Left lung (tissue), 10 donors: ENCODE measurements around the gene GLA. TPM values are rescaled to one million over a fixed set of nuclear protein-coding genes. Genes with fewer than 3 reads are reported as not detected.
A peak's percentile ranks its signal among the peaks of the same experiment; 100 is the strongest.

Source experiments
- ATAC-seq: fragments of 200-7000 bp; cut with Tn5 transposase; one replicate; pipeline ENCODE4 v1.9.1; 2020; ENCODE audit warnings: moderate library complexity
- DNase-seq, 4 donors: peaks; one replicate each; pipeline ENCODE4 v3.0.0-alpha.2; 2013 to 2020
- H3K27ac ChIP-seq, 2 donors: fragments of 200-600 bp; sonication (generic) in 1 of 2; one replicate each; pipeline versions ENCODE4 v1.5.0 to v1.8.0; 2020 to 2021
- H3K27me3 ChIP-seq, 2 donors: fragments of 200-600 bp; sonication (generic) in 1 of 2; one replicate each; pipeline versions ENCODE4 v1.5.0 to v1.8.0; 2020 to 2021
- H3K36me3 ChIP-seq, 2 donors: fragments of 200-600 bp; sonication (generic) in 1 of 2; one replicate each; pipeline versions ENCODE4 v1.5.0 to v1.8.0; 2020 to 2021
- H3K4me1 ChIP-seq, 2 donors: fragments of 200-600 bp; one replicate each; pipeline ENCODE4 v1.8.0; 2021
- H3K4me3 ChIP-seq, 2 donors: fragments of 200-600 bp; sonication (generic) in 1 of 2; one replicate each; pipeline versions ENCODE4 v1.5.0 to v1.8.0; 2020 to 2021; ENCODE audit warnings: mild to moderate bottlenecking in 1 of 2
- H3K9me3 ChIP-seq, 2 donors: fragments of 200-600 bp; sonication (generic) in 1 of 2; one replicate each; pipeline versions ENCODE4 v1.5.0 to v1.8.0; 2020 to 2021
- CTCF ChIP-seq, 2 donors: fragments of 200-600 bp; sonication (generic) in 1 of 2; IDR thresholded peaks; one replicate each; pipeline versions ENCODE4 v1.5.0 to v1.8.0; 2021; ENCODE audit warnings: antibody characterized with exemption in 2 of 2
- intact Hi-C, 2 donors: fragments of 100-400 bp; cut with DNase I; formaldehyde crosslinking; loops; one replicate each; pipeline versions ENCODE4 v1.11.2 to v1.14.2; 2022
- polyA plus RNA-seq, 6 donors: library from polyadenylated mRNA; unstranded; fragments of 120-200 nt; gene quantifications; one replicate each; pipeline ENCODE4 v1.2.1, GENCODE V29; 2013; ENCODE audit not compliant: insufficient read length in 6 of 6
- total RNA-seq, 2 donors: library from RNA; stranded (reverse); fragmentation: NEBNext Ultra II Directional; extraction: Animal tissue kit (Norgen Biotek cat#: 25700); gene quantifications; one replicate each; pipeline ENCODE4 v1.2.1, GENCODE V29; 2021
- donor health status: DM: no; HTN: yes; CAD: no.
- donor health status: DM: no; HTN: no; CAD: no.

Gene GLA
- total and polyA plus RNA-seq, 8 donors = 26.2 to 57.7 (median 28.7) TPM

GRCh38 chrX:101348452-101349192 lies 59.1 kb downstream of the GLA start, which contains the start of gene TIMM8A:
Gene TIMM8A (minus strand): TSS chrX:101348742. CDS start chrX:101348664, 78 bp downstream.
- peaks cover 0 to 2% of the 10 kb centered on the region in 2 donors for H3K4me1 ChIP-seq
- no peaks in the 10 kb centered on the region for H3K27me3 ChIP-seq
- TF ChIP-seq CTCF (IDR thresholded peaks at IDR 0.05) = no peak
- peak; percentile 99 for ATAC-seq
- no peaks in the 10 kb centered on the region for H3K9me3 ChIP-seq
- intact Hi-C loops = no loop called here
- DNase-seq = peak; percentile 65 to 93 (median 81)
- peaks cover 0 to 23% of the 10 kb centered on the region in 2 donors for H3K36me3 ChIP-seq
- peak within 1 kb of the TSS; percentile 74 to 81 for H3K27ac ChIP-seq
- peak within 1 kb of the TSS; percentile 42 to 54 for H3K4me3 ChIP-seq

DNA sequence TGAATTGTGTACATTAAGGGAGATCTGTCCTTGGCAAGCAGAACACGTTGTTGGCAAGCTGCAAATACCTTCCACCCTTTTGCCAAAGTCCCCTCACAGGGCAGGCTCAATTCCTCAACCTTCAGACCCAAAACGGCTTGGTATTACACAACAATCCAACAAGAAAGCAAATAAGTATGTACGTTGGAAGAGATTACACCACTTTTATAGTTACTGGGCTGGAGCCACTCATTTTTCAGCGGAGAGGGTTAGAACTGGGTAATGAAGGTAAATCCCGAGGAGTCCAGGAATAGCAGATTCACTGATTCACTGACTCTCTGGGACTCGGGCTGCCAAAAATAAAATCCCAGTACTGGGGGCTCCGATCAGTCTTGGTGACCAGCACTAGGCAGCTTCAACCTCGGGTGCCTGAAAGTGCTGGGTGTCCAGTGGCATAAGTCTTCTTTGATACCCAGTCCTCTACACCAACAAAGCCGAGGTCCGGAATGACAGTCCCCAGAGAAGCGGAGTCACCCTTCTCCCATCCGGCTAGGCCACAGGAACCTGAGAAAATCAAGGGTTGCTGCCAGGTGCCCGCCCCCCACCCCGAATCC lies 59.8 kb downstream of the GLA start:
- H3K27me3 ChIP-seq = no peaks in the 10 kb centered on the region
- peaks cover 0 to 2% of the 10 kb centered on the region in 2 donors for H3K4me1 ChIP-seq
- peak overlapping the region in 1 of 2 donors; percentile 81 for H3K27ac ChIP-seq
- DNase-seq (no peak), ATAC-seq (peak; percentile 29)
- H3K4me3 ChIP-seq = peak overlapping the region; percentile 42 to 54
- intact Hi-C loops = no loop called here
- H3K9me3 ChIP-seq = no peaks in the 10 kb centered on the region
- peaks cover 0 to 17% of the 10 kb centered on the region in 2 donors for H3K36me3 ChIP-seq
- no peak for TF ChIP-seq CTCF (IDR thresholded peaks at IDR 0.05)

Other genes with a start within 250 kb of the GLA start
- gene DRP2, start 188.1 kb downstream of the GLA start, total RNA-seq = under 1 TPM; 0.08 to 0.09 TPM
- 1 to 10 TPM; 1.4 to 2.3 (median 2.0) TPM for gene DRP2, start 188.1 kb downstream of the GLA start, polyA plus RNA-seq
- not detected for gene TAF7L, start 116.6 kb downstream of the GLA start, total RNA-seq
- gene TAF7L, start 116.6 kb downstream of the GLA start, polyA plus RNA-seq = under 1 TPM; 0.25 to 0.89 (median 0.39) TPM
- gene TIMM8A, start 59.2 kb downstream of the GLA start, total RNA-seq = 10 to 100 TPM; 10.2 to 15.5 TPM
- 10 to 100 TPM; 13.9 to 16.5 (median 15.2) TPM for gene TIMM8A, start 59.2 kb downstream of the GLA start, polyA plus RNA-seq
- gene BTK, start 21.7 kb downstream of the GLA start, total RNA-seq = 10 to 100 TPM; 17.9 to 26.6 TPM
- gene BTK, start 21.7 kb downstream of the GLA start, polyA plus RNA-seq = 1 to 10 TPM; 4.2 to 6.4 (median 4.5) TPM
- gene RPL36A, start 16.9 kb downstream of the GLA start, total RNA-seq = 100 to 1,000 TPM; 127 to 169 TPM
- 1,000 to 10,000 TPM; 1,057 to 1,743 (median 1,517) TPM for gene RPL36A, start 16.9 kb downstream of the GLA start, polyA plus RNA-seq
- 10 to 100 TPM; 66.2 to 71.5 TPM for gene HNRNPH2, start 297 bp upstream of the GLA start, total RNA-seq
- 100 to 1,000 TPM in 4 of 6 donors, 10 to 100 TPM in 2; 86.0 to 107 (median 101) TPM for gene HNRNPH2, start 297 bp upstream of the GLA start, polyA plus RNA-seq
- gene ARMCX4, start 77.5 kb upstream of the GLA start, total RNA-seq = 10 to 100 TPM; 11.5 to 11.6 TPM
- 10 to 100 TPM; 25.9 to 33.9 (median 31.6) TPM for gene ARMCX4, start 77.5 kb upstream of the GLA start, polyA plus RNA-seq
- 10 to 100 TPM; 24.7 to 25.1 TPM for gene ARMCX1, start 142.6 kb upstream of the GLA start, total RNA-seq
- 10 to 100 TPM; 53.4 to 63.6 (median 55.8) TPM for gene ARMCX1, start 142.6 kb upstream of the GLA start, polyA plus RNA-seq
- 10 to 100 TPM; 44.7 to 52.3 TPM for gene ARMCX6, start 210.1 kb upstream of the GLA start, total RNA-seq
- 100 to 1,000 TPM in 3 of 6 donors, 10 to 100 TPM in 3; 82.7 to 106 (median 101) TPM for gene ARMCX6, start 210.1 kb upstream of the GLA start, polyA plus RNA-seq
- 10 to 100 TPM; 54.8 to 71.9 TPM for gene ARMCX3, start 215.2 kb upstream of the GLA start, total RNA-seq
- gene ARMCX3, start 215.2 kb upstream of the GLA start, polyA plus RNA-seq = 100 to 1,000 TPM in 5 of 6 donors, 10 to 100 TPM in 1; 97.1 to 114 (median 109) TPM